ENCODE data around the gene GRIK5.
"Not testable (repeated sequence)": the region's sequence is repeated elsewhere in the genome, so short reads cannot be mapped to it uniquely, and the experiment has no call there.

Gene GRIK5

DNA sequence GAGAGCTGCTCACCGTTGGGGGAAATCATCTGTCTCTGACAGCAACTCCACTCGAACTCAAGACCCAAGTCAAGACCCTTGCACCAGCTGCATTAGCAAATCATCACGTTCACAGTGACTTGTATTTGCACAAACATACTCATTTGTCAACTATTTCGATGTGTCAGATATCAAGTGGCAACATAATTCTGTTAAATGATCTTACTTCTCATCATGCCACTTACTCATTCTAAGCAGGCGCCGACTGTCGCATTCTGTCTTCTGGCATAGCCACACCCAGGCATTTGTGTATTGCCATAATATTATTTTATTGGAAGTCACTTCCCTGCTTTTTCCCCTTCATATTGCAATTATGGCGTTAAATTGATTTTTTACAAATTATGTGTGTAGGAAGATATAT, 53.0 kb downstream of the GRIK5 start:
- DNase-seq (ENCODE audit: low read depth, low spot score): no peak

DNA sequence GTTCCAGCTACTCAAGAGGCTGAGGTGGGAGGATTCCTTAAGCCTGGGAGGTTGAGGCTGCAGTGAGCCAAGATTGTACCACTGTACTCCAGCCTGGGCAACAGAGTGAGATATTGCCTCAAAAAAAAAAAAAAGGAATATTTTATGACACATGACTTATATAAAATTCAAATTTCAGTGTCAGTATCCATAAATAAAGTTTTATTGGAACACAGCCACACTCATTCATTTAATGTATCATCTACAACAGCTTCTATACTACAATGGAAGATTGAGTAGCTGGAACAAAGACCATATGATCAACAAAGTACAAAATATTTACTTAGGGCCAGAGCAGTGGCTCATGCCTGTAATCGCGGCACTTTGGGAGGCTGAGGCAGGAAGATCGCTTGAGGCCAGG, 57.3 kb downstream of the GRIK5 start:
- DNase-seq (ENCODE audit: low read depth, low spot score): not testable (repeated sequence)

DNA sequence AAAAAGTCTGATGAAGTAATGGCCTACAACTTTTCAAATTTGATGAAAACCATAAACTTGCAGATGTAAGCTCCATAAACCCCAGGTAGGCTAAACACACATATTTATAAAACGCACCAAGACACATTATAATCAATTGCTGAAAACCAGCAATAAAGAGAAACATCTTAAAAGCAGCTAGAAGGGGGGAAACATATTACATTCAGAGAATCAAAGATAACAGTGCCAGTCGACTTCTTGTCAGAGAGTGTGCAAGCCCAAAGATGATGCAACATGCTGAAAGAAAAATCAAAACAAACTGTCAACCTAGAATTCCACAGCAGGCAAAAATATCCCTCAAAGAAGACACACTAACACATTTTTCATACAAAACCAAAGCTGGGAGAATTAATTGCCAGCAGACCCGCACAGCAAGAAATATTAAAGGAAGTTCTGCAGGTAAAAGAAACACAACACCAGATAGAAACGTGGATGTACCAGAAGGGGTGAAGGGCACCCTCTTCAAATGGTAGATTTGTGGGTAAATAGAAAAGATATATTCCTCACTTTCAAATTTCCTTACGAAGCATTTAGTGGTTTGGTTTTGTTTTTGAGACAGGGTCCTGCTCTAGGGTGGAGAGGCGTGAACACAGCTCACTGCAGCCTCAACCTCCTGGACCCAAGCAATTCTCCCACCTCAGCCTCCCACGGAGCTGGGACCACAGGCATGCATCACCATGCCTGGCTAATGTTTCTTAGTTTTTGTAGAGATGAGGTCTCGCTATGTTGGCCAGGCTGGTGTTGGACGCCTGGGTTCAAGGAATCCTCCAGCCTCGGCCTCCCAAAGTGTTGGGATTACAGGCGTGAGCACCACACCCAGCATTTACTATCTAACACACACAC, 59.5 kb downstream of the GRIK5 start:
- no peak for DNase-seq (ENCODE audit: low read depth, low spot score)

DNA sequence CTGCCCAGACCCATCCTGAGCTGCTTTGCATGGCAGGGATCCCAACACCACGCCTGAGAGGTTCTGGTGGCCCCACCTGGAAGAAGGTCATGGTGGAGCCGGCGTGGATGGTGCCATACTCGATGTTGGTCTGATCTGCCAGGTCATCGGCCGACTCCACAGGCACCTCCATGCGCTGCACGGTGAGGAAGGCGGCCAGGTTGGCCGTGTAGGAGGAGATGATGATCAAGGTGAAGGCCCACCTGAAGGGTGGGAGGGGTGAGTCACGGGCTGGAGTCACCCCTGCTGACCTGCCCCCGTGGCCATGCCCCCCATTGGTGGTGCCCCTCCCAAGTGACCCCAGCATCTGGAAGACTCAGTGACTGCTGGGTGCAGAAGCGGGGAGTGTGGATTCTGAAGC, 63.4 kb downstream of the GRIK5 start:
- DNase-seq (ENCODE audit: low read depth, low spot score): no peak

DNA sequence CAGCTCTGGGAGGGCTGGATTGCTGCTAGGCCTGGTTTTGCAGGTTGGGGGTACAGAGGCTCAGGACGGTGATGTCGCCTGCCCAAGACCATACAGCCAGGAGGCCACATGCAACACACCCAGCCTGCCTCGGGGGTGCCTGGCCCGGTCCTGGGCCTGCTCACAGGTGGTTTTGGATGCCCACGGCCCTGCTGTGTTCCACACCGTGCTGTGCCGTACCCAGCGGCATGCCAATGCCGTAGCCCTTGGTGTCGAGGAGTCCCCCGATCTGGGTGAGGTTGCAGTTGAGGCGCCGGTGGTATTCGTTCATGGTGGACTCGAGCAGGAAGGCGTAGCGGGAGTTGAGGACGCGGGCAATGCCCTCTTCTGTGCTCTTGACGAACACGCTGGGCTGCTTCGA, 64.5 kb downstream of the GRIK5 start:
- no peak for DNase-seq (ENCODE audit: low read depth, low spot score)

DNA sequence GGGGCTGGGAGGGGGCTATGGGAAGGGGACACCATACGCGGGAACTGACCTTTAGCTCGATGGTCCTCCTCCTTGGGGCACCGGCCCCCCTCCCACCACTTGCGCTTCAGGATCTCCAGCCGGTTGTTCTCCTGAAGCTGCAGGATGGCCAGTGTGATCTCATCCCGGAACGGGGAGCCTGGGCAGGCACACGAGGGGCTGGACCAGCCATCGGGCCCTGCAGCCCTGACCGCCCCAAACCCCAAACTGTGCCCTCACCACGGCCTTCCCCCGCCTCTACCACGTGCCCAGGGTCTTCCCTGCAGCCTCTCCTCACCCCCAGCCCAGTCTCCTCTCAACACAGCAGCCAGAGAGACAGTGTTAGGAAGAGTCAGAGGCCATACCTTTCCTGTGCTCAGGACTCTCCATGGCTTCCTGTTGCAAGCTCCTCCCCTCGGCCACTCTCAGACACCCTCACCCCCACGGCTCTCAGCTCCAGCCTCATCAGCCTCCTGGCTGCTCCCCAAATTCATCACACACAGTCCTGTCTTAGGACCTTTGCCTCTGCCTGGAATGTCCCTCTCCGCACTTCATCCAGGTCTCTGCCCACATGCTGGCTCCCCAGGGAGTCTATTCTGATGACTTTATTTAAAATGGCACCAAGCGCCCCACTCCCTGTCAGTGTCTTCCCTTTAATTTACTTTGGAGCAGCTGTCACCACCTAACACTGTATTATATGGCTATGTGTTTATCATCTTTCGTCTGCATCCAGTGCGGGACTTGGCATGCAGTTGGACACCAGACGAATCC, 66.3 kb downstream of the GRIK5 start:
- DNase-seq (ENCODE audit: low read depth, low spot score): no peak

DNA sequence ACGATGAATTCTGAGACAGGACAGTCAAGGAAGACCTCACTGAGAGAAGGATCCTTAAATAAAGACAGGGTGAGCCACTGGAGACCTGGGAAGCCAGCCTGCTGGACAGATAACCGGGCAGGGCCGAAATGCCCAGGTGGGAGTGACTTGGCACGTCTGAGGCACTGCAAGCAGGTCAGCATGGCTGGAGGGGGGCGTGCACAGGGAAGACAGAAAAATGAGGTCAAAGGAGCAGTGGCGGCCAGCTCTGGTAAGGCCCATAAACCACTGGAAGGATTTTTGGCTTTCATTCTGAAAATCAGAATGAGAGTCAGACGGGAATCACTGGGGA, 70.2 kb downstream of the GRIK5 start:
- no peak for DNase-seq (ENCODE audit: low read depth, low spot score)

DNA sequence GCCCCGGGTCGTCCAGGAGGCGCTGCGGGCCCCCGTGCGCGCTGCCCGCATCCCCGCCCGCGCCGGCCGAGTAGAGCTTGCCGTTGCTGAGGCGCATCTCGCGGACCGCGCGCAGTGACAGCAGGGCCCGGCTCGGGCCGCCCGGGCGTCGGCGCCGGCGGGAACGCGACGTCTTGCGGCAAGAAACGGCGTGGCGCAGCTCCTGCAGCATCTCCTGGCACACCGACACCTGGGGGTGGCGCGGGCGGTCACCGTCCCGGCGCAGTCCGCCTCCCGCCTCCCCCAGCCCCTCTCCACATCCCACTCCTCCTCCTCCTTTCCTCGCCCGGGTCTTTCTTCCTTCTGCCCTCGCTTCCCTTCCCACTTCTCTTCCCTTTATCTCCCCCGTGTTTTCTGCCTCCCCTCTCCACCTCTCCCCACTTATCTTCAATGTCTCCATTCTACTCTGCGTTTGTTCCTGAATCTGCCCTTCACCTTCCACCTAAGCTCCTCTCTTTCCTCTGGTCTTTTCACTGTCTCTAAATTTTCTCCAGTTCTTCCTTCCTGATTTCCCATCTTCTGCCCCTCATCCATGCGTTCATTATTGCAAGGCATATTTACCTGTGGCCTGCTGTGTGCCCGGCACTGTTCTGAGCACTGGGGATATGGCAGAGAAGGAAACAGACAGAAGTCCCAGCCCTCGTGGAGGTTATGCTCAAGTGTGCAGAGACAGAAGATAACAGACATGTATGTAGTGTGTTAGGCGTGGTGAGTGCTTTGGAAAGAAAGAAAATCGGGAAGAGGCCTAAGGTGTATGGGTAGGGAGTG, 70.7 kb downstream of the GRIK5 start:
- DNase-seq (ENCODE audit: low read depth, low spot score): no peak

DNA sequence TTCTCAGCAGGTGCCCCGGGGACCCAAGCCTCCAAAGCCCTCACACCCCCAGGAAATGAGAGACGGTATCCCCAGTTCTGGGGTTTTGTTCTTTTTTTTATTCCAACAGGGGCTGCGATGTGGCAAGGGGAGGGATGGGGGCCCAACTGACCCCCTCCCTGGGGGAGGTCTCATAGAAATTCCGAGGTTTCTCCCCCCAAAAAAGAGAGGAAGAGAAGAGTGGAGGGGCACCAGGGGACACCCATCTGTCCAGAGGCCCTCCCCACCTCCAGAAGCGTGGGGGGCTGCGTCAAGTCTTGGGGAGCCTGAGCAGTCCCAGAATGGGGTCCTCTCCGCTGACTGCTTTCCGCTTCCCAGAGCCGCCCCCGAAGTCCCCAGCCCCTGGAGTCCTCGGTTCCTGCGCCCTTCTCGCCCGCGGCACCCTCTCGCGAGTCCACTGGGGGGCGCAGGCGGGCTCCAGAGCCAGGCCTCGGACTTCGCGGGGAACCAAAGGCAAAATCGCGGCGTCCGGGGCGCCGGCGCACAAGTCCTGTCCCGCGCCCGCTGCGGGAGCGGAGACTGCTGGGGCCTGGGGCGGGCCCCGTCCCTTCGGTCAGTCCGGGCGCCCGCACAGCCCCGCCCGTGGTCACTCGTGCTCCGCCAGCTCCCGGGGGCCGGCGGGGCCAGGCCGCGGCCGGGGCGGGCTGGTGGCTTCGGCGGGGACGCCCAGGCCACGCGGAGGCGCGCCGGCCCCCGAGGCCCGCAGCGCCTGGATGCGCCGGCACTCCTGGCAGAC, 71.6 kb downstream of the GRIK5 start:
- DNase-seq (ENCODE audit: low read depth, low spot score): no peak

DNA sequence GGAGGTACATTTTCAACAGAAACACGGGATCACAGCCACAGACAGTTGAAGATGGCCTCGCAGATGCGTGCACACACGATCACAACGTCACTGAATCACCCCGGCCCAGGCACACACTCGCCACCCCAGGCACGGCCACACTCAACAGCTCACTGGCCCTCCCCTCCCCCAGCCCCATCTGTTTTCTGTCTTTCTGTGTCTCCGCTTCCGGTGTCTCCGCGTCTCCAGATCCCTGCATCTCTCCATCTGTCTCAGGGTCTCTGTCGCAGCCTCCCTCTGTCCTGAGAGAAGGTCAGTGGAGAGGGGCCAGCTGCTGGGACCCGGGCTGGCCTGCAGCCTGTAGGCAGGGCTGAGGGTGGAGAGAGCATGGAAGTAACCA, 72.2 kb downstream of the GRIK5 start:
- DNase-seq (ENCODE audit: low read depth, low spot score): no peak

DNA sequence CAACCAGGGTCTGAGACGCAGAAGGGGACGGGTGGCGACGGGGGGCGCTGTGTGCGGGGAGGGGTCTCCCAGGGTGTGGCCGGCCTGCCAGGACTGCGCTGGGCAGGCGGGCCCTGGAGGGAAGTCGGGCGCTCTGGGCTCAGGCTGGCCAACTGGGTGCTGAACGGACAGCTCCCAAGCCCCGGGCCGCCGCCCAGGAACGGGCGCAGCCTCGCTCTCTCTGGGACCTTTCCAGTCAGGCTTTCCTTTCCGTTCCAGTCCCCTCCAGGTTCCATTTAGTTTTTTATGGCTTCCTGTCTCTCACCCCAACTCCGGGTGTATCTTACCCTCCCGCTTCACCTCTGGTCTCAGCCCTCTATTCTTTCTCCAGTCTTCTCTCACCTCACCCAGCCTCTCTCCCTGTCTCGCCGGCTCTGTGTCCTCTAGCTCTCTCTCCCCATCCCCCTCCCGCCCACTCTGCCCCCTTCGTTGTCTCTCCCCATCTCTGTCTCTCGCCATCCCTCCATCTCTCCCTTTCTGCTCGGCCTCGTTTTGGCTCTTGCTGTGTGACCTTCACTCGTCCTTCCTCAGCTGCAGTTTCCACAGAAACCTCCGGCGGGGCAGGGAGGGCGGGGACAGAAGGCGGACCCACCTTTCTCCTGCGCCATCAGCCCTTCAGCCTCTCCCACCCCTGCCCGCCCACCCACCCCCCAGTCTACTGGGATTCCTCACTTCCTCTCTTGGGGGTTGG, 72.7 kb downstream of the GRIK5 start:
- no peak for DNase-seq (ENCODE audit: low read depth, low spot score)

DNA sequence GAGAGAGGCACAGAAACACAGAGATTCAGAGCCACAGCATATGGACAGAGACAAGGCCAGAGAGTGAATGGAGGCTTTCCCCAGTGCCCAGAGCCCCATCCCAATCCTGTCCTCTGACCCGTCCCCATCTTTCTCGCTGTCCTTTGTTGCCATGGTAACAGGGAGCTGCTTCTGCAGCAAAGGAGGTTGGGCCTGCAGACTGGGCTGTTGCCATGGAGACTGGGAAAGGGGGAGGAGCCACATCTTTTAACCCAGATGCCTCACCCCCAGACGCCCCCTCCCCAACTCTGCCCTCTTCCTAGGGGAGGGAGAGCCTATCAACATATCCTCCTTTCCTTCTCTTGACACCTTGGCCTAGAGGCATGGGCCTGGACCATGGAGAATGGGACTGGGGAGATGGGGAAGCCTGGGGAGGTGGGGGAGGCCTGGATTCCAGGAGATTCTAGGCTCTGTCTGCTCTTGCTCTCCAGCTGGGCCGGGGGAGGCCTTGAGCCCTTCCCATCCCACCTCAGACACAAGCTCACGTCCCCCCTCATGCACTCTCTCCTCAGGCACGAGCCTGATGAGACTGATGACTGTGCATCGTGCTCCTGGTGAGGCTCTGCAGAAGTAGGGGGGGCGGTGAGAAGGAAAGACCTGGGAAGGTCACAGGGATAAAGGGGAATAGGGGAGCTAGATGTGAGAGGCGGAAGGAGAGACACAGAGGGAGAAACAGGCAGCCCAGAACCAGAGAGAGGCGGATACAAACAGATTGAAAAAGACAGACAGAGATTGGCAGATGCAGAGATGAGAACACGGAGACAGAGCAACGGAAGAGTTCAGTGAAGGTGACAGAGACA, 73.8 kb downstream of the GRIK5 start:
- DNase-seq (ENCODE audit: low read depth, low spot score): no peak

DNA sequence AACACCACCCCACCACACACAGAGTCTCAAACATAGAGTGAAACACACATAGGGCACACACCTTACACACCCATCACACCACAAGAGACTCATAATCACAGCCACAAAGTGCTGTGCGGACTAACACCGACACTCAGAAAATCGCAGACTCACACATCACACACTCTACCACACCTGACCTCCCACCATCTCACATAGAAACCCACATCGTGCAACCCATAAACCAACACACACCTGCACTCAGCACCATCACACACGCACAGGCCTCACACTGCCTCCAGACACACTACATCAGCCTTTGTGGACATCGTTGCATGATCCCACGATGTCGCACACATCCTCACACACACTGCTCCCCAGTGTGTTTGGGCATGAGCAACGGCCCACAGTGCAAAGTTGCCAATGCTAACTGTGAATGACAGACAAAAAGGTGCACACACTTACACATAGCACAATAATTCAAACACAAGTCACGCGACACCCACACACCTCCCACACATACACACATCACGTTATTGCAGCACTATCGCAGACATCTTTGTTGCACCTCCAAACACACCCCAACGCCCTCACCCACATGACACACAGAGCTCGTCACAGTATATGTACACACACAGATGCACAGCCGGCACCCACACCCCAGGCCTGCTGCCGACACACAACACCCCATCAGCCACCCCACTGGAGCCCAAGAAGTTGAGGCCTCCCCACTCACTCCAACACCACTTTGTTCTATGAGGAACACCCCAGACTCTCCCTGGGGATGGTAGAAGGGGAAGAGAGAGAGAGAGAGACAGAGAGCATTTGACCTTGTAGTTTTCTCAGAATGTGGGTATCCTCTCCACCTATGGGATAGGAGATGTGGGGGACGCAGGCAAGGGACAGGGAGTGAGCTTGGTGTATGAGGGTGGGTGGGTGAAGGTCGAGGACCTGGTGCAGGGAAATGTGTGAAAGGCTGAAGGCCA, 74.7 kb downstream of the GRIK5 start:
- no peak for DNase-seq (ENCODE audit: low read depth, low spot score)

DNA sequence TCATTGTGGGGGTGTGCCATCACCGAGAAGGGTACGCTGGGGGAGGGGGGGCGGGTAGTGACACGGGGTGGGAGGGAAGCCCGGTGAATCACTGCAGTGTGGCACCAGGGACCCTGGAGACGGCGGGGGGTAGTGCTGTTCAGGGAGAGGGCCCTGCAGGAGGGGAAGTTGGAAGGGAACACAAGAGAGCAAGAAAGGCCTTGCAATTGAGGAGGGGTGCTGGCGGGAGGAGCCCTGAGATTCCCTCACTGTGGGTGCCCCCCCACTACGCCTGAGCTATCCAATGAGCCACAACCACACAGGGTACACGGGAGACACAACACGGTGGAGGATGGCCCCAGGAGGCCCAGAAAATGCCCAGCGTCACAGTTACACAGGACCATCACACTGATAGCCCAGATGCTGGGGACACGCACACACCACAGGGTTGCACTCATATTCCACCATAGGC, 75.5 kb downstream of the GRIK5 start:
- DNase-seq (ENCODE audit: low read depth, low spot score): no peak

DNA sequence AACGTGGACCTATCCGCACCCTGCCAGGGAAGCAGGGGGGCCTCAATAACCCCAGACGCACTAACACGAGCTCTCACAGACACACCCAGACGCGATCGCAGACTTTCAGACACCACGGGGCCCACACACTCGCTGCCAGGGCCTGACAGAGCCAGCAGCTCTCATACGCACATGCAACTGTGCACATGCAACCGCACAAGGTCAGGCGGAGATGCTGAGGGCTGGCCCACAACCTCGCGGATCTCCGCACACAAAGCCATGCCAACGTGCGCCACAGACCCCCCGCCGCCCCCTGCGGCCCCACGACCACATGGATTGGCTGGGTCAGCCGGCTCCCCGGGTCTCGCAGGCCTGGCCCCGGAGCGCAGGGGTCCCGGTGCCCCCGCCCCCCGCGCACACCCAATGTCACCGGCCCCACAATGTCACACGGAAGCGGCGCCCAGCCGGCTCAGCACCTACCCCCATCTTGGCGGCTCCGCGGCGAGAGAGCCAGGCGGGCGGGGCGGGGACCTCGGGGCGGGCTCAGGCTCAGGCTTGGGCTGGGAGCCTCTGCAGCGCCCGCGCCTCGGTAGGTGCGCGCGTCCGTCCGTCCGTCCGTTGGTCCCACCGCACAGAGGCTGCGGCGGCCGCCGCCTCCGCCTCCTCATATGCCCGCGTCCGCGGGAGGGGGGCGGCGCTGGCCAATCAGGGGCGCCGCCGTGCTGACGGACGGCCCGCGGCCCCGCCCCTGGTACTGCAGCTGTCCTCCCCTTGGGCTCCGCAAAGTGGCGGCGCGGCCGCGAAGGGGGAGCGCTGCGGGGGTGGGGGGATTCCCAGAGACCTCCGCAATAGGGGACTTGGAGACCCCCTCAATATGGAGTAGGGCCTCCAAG, 76.2 kb downstream of the GRIK5 start, which contains the start of gene ATP1A3:
TSS of gene ATP1A3 (minus strand) at position 619 of the 872 bp plus-strand sequence. CDS start at position 465, 154 bp downstream.
- DNase-seq (ENCODE audit: low read depth, low spot score): no peak

DNA sequence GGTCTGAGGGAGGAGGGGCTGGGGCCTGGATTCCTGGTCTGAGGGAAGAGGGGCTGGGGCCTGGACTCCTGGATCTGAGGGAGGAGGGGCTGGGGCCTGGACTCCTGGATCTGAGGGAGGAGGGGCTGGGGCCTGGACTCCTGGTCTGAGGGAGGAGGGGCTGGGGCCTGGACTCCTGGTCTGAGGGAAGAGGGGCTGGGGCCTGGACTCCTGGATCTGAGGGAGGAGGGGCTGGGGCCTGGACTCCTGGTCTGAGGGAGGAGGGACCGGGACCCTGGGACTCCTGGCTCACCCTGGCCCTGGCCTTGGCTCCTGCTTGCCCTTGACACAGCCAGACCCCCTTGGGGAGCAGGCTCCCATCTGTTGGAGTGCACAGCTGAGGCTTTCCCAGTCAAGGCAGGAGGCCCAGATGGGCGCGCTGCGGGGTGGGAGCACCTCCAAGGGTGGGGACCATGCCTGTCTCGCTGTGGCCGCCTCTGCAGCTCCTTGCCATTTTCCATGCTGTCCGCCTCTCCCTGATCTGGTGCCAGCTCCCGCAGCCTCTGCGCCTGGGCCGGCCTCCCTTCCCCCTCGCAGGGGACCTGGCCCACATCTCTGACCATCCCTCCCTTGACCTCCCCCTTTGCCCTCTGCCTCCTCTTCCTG, 78.0 kb downstream of the GRIK5 start:
- DNase-seq (ENCODE audit: low read depth, low spot score): not testable (repeated sequence)

DNA sequence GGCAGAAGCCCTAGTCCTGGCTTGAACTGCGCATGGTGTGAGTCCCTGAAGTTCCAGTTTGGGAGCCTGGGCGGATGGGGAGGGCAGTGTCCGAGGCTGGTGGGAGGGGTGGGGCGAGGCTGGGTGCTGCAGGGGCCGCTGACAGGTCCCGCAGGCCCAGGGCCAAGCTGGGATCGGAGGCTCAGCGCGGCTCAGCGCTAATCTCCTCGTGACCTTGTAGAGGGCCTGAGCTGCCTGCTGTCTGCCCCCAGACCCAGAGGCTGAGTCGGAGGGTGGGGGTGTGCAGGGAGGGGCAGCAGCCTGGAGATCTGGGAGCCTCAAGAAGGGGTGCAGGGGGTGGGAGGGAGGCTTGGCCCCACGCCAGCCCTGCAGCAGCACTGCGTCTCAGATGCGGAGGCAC, 79.0 kb downstream of the GRIK5 start:
- no peak for DNase-seq (ENCODE audit: low read depth, low spot score)

Data from smooth muscle cell of the brain vasculature (primary cell).